Stimulated activated CD4-positive, alpha-beta T cell treated with anti-CD3 and anti-CD28 coated beads, TNF-alpha, amount 100 ng/mL, for 24 hours (primary cell): Measurements from ENCODE around the gene CARM1.
A peak's percentile ranks its signal among the peaks of the same experiment; 100 is the strongest.
"Not testable (repeated sequence)": the region's sequence is repeated elsewhere in the genome, so short reads cannot be mapped to it uniquely, and the experiment has no call there.

Experiments used
- DNase-seq, 3 experiments: peaks; one replicate each; pipeline ENCODE4 v3.0.0-alpha.2; 2020; ENCODE audit warnings: low read depth in 3 of 3

The CARM1 gene

GRCh38 chr19:10928563-10929401 is 57.4 kb downstream of the CARM1 start, which contains the start of the genes TIMM29 and YIPF2:
TIMM29 (plus strand) TSS chr19:10928811; CDS start chr19:10928823, 12 bp downstream.
YIPF2 (minus strand) TSS chr19:10928639; CDS start chr19:10928410, 229 bp downstream.
- DNase-seq = peak; percentile 91 to 96 (median 96)

DNA sequence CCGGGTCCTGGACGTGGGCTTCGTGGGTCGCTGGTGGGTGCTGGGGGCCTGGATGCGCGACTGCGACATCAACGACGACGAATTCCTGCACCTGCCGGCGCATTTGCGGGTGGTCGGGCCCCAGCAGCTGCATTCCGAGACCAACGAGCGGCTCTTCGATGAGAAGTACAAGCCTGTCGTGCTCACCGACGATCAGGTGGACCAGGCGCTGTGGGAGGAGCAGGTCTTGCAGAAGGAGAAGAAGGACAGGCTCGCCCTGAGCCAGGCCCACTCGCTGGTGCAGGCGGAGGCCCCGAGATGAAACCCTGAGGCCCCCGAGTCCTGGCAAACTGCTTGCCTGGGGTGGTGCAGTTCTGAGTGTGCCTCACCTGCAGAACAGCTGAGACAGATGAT is 58.0 kb downstream of the CARM1 start:
- DNase-seq = no peak

DNA sequence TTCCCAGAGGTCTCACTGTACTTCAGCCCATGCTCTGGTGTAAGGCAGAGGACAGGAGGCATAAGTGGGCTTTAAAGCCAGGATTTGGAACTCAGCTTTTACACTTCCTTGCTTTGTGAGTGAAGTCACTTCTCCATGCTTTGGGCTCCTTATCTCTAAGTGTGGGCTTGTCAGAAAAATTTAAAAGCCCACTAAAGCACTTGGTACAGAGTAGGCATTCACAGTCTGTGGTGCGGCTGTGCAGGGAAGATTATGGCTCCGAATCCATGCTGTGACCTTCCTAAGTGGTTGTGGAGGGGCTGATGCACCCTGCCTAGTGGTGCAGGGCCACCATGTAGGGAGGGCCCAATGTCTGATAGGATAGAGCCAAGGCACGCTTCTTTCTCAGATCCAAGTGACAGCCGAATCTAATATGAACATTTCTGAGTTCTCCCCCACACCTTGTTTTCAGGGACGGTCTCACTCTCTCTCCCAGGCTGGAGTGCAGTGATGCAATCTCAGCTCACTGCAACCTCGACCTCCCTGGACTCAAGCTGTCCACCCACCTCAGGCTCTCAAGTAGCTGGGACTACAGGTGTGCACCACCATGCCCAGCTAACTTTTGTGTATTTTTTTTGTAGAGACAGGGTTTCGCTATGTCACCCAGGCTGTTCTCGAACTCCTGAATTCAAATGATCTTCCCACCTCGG is 64.2 kb downstream of the CARM1 start:
- DNase-seq = no peak

GRCh38 chr19:10936661-10937084 is 65.3 kb downstream of the CARM1 start:
- no peak for DNase-seq

DNA sequence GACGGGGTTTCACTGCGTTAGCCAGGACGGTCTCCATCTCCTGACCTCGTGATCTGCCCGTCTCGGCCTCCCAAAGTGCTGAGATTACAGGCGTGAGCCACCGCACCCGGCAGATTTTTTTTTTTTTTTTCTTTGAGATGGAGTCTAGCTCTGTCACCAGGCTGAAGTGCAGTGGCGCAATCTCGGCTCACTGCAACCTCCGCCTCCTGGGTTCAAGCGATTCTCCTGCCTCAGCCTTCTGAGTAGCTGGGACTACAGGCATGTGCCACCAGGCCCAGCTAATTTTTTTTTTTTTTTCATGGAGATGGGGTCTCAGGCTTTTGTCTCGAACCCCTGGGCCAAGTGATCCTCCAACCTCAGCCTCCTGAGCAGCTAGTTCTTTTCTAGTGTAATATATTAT is 70.3 kb downstream of the CARM1 start:
- not testable (repeated sequence) for DNase-seq

GRCh38 chr19:10943412-10943811 is 72.1 kb downstream of the CARM1 start:
- DNase-seq = not testable (repeated sequence)

DNA sequence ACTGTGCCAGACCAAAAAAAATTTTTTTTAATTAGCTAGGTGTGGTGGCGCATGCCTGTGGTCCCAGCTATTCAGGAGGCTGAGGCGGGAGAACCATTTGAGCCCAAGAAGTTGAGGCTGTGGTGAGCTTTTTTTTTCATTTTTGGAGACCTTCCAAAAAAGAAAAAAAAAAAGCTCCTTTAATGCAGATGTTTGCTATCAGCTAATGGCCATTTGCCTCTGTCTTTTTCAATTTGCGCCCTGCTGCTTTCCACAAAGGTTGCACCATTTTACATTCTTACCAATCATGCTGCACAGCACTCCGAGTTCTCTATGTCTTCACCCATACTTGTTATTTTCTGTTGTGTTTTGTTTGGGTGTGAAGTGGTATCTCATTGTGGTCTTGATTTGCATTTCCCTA is 73.9 kb downstream of the CARM1 start:
- DNase-seq = no peak

DNA sequence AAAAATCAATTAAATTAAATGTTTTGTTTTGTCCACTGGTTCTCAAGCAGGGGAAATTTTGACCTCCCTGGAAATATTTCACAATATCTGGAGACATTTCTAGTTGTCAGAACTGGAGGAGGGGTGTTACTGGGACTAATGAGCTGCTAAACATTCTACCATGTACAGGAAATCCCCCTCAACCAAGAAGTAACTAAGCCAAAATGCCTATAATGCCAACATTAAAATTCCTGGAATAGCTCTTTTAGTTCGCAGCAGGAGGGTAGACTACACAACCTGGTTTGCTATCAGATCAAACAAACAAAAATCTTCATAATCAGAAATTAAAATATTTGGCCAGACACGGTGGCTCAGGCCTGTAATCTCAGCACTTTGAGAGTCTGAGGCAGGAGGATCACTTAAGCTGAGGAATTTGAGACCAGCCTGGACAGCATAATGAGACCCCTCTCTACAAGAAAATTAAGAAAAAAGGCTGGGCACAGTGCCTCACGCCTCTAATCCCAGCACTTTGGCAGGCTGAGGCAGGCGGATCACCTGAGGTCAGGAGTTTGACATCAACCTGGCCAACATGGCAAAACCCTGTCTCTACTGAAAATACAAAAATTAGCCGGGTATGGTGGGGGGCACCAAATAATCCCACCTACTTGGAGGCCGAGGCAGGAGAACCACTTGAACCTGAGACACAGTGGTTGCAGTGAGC is 75.8 kb downstream of the CARM1 start:
- no peak for DNase-seq

GRCh38 chr19:10952809-10953208 is 81.5 kb downstream of the CARM1 start:
- no peak for DNase-seq

DNA sequence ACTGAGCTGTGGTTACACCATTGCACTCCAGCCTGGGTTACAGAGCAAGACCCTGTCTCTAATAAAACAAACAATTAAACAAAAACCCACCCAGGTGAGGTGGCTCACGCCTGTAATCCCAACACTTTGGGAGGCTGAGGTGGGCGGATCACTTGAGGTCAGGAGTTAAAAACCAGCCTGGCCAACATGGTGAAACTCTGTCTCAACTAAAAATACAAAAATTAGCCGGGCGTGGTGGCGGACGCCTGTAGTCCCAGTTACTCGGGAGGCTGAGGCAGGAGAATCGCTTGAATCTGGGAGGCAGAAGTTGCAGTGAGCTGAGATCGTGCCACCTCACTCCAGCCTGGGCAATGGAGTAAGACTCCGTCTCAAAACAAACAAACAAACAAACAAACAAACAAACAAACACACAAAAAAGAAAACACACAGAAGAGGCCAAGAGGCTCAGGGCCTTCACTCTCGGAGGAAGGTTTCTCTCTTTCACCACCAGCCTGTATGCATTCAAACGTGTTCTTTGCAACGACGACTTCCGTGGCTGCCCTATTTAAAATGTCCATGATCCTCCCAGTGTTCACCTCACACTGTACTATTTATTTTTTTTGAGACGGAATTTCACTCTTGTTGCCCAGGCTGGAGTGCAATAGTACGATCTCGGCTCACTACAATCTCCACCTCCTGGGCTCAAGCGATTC is 88.1 kb downstream of the CARM1 start:
- DNase-seq = not testable (repeated sequence)

- DNase-seq = peak; percentile 93 to 96 (median 96)
Measured at GRCh38 chr19:10960314-10961072, 89.1 kb downstream of the CARM1 start, which contains the start of gene SMARCA4. SMARCA4 (plus strand) TSS chr19:10961030; CDS start chr19:10984152, 23,122 bp downstream.

- DNase-seq = no peak
Measured at GRCh38 chr19:10961073-10961860, 89.9 kb downstream of the CARM1 start.

- DNase-seq = no peak
Measured at GRCh38 chr19:10962863-10963262, 91.5 kb downstream of the CARM1 start.

DNA sequence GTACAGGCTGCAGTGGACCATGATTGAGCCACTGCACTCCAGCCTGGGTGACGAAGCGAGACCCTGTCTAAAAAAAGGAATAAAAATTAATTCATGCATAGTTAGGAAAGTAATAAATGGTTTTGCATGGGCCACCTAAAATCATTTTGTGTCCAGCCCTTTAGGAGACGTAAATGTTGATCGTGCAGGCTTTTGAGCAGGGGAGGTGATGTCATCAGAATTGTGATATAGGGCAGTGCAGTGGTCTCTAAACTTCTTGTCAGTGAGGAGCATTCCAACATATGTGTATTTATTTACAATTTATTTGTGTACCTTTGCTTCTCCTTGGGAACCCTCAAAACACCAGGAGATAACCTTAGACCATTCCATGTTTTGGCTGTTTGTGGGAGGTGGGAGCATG is 92.5 kb downstream of the CARM1 start:
- no peak for DNase-seq

GRCh38 chr19:10964903-10965302 is 93.5 kb downstream of the CARM1 start:
- no peak for DNase-seq

GRCh38 chr19:10965398-10965797 is 94.0 kb downstream of the CARM1 start:
- DNase-seq = no peak

GRCh38 chr19:10966809-10967208 is 95.5 kb downstream of the CARM1 start:
- DNase-seq = no peak

- no peak for DNase-seq
Measured at GRCh38 chr19:10968527-10969135, 97.3 kb downstream of the CARM1 start.

DNA sequence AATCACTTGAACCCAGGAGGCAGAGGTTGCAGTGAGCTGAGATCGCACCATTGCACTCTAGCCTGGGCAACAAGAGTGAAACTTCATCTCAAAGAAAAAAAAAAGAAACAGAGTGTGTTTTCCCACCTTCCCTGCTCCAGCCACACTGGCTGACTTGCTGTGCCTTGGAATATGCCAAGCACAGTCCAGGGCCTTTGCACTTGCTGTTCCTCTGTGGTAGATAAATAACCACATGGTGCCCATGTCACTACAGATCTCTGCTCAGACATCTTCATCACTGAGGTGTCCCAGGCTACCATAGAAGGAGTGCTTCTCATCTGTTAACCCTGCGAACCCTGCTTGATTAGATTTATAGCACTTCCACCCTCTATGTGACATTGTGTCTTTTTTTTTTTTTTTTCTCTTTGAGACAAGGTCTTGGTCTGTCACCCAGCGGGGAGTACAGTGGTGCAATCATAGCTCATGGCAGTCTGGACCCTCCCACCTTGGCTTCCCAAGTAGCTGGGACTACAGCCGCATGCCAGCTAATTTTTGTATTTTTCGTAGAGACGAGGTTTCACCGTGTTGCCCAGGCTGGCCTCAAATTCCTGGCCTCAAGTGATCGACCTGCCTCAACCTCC is 99.9 kb downstream of the CARM1 start:
- no peak for DNase-seq
